K562 (cell line): ENCODE measurements around the gene APOM. TPM values are rescaled to one million over a fixed set of nuclear protein-coding genes. Genes with fewer than 3 reads are reported as not detected.

Experiments used
- EP300 ChIP-seq: IDR thresholded peaks from 2 replicates; pipeline ENCODE4 v1.6.1; 2012; ENCODE audit warnings: low read length, improper control_type of control experiment
- FOXK2 ChIP-seq, 2 experiments: fragments of 450-650 bp; IDR thresholded peaks in 1 of 2; conservative IDR thresholded peaks in 1 of 2; 2 replicates each; pipeline ENCODE4 v1.6.1; 2016; ENCODE audit warnings: low read depth in 2 of 2, mild to moderate bottlenecking in 1 of 2
- POLR2A ChIP-seq: fragments of 450-650 bp; conservative IDR thresholded peaks from 2 replicates; pipeline ENCODE4 v1.6.1; 2016
- POLR2AphosphoS2 ChIP-seq: IDR thresholded peaks from 2 replicates; pipeline ENCODE4 v1.6.1; 2012; ENCODE audit warnings: low read length, improper control_type of control experiment
- RFX7 ChIP-seq: fragments of 250-450 bp; sonication (Bioruptor Pico); IDR thresholded peaks from 2 replicates; pipeline ENCODE4 v1.5.1; 2021; ENCODE audit warnings: mild to moderate bottlenecking
- TAF9B ChIP-seq: fragments of 450-650 bp; IDR thresholded peaks from 2 replicates; pipeline ENCODE4 v1.6.1; 2018; ENCODE audit warnings: mild to moderate bottlenecking; ENCODE audit not compliant: partially characterized antibody
- TGIF2 ChIP-seq: sonication (generic); formaldehyde crosslinking; IDR thresholded peaks from 2 replicates; pipeline ENCODE4 v1.8.1; 2022; ENCODE audit warnings: mild to moderate bottlenecking, missing genetic modification reagents, moderate library complexity
- ZKSCAN8 ChIP-seq: fragments of 200-800 bp; sonication (Bioruptor generic); IDR thresholded peaks from 2 replicates; pipeline ENCODE4 v1.6.1; 2016; ENCODE audit warnings: missing genetic modification characterization, missing compliant biosample characterization
- ZNF445 ChIP-seq: fragments of 250-450 bp; sonication (Bioruptor Pico); IDR thresholded peaks from 2 replicates; pipeline ENCODE4 v1.4.0; 2020; ENCODE audit warnings: low read depth, mild to moderate bottlenecking, moderate library complexity
- ZNF561 ChIP-seq: fragments of 450-650 bp; formaldehyde crosslinking; conservative IDR thresholded peaks from 2 replicates; pipeline ENCODE4 v1.4.0; 2020; ENCODE audit warnings: mild to moderate bottlenecking, moderate library complexity
- polyA plus RNA-seq, 8 experiments: library from polyadenylated mRNA; depleted of rRNA in 4 of 8; stranded (reverse) in 5 of 8; unstranded in 3 of 8; fragments of >200 nt; fragmentation: Nextera tagmentation in 2 of 8; fragmentation: Illumina TruSeq in 1 of 8; extraction: Ambion mirVana in 2 of 8; extraction: Trizol in 1 of 8; gene quantifications; 2 replicates each; pipeline versions ENCODE4 v1.2.1 to v1.2.3, GENCODE V29; 2011 to 2014; ENCODE audit warnings: inconsistent platforms in 1 of 8, missing spikeins in 1 of 8
- total RNA-seq, 7 experiments: library from RNA; depleted of rRNA in 6 of 7; stranded (reverse); fragments of >200 nt in 6 of 7; fragmentation: Illumina TruSeq in 2 of 7; extraction: Trizol in 2 of 7; gene quantifications; 2 replicates each; pipeline versions ENCODE4 v1.2.1 to v1.2.3, GENCODE V29; 2011 to 2021; ENCODE audit warnings: low replicate concordance in 1 of 7
- TF ChIP-seq, protein P1 (sequence below): fragments of 450-650 bp; IDR thresholded peaks from 2 replicates; pipeline ENCODE4 v1.6.1; 2016; ENCODE audit warnings: low read depth
- TF ChIP-seq, protein P2 (sequence below): fragments of 250-450 bp; sonication (Bioruptor Pico); IDR thresholded peaks from 2 replicates; pipeline ENCODE4 v1.9.0; 2021; ENCODE audit warnings: mild to moderate bottlenecking
- TF ChIP-seq, protein P3 (sequence below): sonication (generic); formaldehyde crosslinking; IDR thresholded peaks from 2 replicates; pipeline ENCODE4 v1.8.1; 2023; ENCODE audit warnings: mild to moderate bottlenecking, missing genetic modification reagents, moderate library complexity
- TF ChIP-seq, protein P4 (sequence below), 2 experiments: IDR thresholded peaks; 2 replicates each; pipeline ENCODE4 v1.6.1; 2011; ENCODE audit warnings: borderline replicate concordance in 1 of 2, control low read depth in 1 of 2, low read depth in 1 of 2, low read length in 1 of 2, mild to moderate bottlenecking in 1 of 2, mixed read lengths in 1 of 2, moderate library complexity in 1 of 2; ENCODE audit not compliant: insufficient read depth in 1 of 2, insufficient read length in 1 of 2, poor library complexity in 1 of 2, severe bottlenecking in 1 of 2; ENCODE audit errors: extremely low read depth in 1 of 2
- TF ChIP-seq, protein P5 (sequence below): sonication (generic); formaldehyde crosslinking; IDR thresholded peaks from 2 replicates; pipeline ENCODE4 v1.8.1; 2022; ENCODE audit warnings: missing genetic modification reagents

The APOM gene
- total and polyA plus RNA-seq, 9 of the 15 experiments (the other 6 are each of a cell fraction or from before 2014, with no cell fraction given), result 5.7 to 24.3 (median 10.4) TPM

DNA sequence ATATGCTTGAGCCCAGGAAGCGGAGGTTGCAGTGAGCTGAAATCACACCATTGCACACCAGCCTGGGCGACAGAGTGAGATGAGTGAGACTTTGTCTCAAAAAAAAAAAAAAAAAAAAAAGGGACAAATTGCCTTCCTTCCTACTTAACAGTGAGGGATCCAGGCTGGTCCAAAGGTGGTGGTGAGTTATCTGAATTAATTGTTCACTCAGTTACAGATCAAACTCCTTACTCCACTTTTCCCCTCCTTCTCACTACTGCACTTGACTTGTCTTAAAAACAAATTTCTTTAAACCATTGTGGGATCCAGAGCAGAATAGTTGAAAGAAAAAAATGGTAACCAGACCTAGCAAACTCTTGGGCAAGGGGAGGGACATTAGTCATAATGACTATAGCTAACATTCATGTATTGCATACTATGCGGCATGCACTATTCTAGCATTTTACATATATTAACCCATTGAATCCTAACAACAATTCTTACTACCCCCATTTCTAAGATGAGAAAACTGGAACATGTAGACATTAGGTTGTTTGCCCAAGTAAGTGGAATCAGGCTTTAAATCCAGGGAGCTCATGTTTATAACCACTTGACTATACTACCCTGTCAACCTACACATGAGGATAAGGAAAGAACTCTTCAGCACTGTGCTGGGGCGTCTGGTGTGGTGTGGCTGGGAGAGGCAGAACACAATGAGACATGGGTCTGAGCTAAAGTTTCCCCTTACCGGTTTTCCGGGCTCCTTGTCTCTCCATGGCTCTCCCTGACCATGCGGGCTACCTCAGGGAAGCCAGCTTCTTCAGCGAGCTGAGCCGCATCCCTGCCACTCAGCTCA, 7.6 kb downstream of the APOM start (continued):
- TF ChIP-seq, protein P1, sequence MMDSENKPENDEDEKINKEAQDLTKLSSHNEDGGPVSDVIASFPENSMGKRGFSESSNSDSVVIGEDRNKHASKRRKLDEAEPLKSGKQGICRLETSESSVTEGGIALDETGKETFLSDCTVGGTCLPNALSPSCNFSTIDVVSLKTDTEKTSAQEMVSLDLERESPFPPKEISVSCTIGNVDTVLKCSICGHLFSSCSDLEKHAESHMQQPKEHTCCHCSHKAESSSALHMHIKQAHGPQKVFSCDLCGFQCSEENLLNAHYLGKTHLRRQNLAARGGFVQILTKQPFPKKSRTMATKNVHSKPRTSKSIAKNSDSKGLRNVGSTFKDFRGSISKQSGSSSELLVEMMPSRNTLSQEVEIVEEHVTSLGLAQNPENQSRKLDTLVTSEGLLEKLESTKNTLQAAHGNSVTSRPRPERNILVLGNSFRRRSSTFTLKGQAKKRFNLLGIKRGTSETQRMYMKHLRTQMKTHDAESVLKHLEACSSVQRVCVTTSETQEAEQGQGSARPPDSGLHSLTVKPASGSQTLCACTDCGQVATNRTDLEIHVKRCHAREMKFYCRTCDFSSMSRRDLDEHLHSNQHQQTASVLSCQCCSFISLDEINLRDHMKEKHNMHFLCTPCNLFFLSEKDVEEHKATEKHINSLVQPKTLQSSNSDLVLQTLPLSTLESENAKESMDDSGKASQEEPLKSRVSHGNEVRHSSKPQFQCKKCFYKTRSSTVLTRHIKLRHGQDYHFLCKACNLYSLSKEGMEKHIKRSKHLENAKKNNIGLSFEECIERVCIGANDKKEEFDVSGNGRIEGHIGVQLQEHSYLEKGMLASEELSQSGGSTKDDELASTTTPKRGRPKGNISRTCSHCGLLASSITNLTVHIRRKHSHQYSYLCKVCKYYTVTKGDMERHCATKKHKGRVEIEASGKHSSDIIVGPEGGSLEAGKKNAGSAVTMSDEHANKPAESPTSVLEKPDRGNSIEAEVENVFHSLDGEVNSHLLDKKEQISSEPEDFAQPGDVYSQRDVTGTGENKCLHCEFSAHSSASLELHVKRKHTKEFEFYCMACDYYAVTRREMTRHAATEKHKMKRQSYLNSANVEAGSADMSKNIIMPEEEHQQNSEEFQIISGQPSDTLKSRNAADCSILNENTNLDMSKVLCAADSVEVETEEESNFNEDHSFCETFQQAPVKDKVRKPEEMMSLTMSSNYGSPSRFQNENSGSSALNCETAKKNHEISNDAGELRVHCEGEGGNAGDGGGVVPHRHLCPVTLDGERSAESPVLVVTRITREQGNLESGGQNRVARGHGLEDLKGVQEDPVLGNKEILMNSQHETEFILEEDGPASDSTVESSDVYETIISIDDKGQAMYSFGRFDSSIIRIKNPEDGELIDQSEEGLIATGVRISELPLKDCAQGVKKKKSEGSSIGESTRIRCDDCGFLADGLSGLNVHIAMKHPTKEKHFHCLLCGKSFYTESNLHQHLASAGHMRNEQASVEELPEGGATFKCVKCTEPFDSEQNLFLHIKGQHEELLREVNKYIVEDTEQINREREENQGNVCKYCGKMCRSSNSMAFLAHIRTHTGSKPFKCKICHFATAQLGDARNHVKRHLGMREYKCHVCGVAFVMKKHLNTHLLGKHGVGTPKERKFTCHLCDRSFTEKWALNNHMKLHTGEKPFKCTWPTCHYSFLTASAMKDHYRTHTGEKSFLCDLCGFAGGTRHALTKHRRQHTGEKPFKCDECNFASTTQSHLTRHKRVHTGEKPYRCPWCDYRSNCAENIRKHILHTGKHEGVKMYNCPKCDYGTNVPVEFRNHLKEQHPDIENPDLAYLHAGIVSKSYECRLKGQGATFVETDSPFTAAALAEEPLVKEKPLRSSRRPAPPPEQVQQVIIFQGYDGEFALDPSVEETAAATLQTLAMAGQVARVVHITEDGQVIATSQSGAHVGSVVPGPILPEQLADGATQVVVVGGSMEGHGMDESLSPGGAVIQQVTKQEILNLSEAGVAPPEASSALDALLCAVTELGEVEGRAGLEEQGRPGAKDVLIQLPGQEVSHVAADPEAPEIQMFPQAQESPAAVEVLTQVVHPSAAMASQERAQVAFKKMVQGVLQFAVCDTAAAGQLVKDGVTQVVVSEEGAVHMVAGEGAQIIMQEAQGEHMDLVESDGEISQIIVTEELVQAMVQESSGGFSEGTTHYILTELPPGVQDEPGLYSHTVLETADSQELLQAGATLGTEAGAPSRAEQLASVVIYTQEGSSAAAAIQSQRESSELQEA, result no peak
- TF ChIP-seq TAF9B, result no peak
- no peak for TF ChIP-seq EP300
- TF ChIP-seq, protein P2, sequence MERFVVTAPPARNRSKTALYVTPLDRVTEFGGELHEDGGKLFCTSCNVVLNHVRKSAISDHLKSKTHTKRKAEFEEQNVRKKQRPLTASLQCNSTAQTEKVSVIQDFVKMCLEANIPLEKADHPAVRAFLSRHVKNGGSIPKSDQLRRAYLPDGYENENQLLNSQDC, result 0 out of 2 replicates have a peak, but pooled peaks have one; percentile 31
- TF ChIP-seq ZNF561 (CRISPR knock-in tag), result no peak
- TF ChIP-seq POLR2AphosphoS2, result no peak
- TF ChIP-seq TGIF2, result no peak
- TF ChIP-seq ZNF445, result no peak
- TF ChIP-seq, protein P3, sequence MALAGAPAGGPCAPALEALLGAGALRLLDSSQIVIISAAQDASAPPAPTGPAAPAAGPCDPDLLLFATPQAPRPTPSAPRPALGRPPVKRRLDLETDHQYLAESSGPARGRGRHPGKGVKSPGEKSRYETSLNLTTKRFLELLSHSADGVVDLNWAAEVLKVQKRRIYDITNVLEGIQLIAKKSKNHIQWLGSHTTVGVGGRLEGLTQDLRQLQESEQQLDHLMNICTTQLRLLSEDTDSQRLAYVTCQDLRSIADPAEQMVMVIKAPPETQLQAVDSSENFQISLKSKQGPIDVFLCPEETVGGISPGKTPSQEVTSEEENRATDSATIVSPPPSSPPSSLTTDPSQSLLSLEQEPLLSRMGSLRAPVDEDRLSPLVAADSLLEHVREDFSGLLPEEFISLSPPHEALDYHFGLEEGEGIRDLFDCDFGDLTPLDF, result peak; percentile 11; the same call in 1 of the 2 replicates
- TF ChIP-seq, protein P4, sequence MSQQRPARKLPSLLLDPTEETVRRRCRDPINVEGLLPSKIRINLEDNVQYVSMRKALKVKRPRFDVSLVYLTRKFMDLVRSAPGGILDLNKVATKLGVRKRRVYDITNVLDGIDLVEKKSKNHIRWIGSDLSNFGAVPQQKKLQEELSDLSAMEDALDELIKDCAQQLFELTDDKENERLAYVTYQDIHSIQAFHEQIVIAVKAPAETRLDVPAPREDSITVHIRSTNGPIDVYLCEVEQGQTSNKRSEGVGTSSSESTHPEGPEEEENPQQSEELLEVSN (IDR thresholded peaks at IDR 0.05; ENCODE audit: borderline replicate concordance in 1 of 2, extremely low read depth in 1 of 2, insufficient read depth in 1 of 2, insufficient read length in 1 of 2, low read depth in 1 of 2, low read length in 1 of 2, poor library complexity in 1 of 2, severe bottlenecking in 1 of 2), result no peak
- no peak for TF ChIP-seq RFX7 (CRISPR knock-in tag)
- TF ChIP-seq, protein P5, sequence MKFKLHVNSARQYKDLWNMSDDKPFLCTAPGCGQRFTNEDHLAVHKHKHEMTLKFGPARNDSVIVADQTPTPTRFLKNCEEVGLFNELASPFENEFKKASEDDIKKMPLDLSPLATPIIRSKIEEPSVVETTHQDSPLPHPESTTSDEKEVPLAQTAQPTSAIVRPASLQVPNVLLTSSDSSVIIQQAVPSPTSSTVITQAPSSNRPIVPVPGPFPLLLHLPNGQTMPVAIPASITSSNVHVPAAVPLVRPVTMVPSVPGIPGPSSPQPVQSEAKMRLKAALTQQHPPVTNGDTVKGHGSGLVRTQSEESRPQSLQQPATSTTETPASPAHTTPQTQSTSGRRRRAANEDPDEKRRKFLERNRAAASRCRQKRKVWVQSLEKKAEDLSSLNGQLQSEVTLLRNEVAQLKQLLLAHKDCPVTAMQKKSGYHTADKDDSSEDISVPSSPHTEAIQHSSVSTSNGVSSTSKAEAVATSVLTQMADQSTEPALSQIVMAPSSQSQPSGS, result no peak
- no peak for TF ChIP-seq POLR2A
- TF ChIP-seq FOXK2 (conservative IDR thresholded peaks at IDR 0.05 in 1 of 2, IDR thresholded peaks at IDR 0.05 in 1 of 2; ENCODE audit: low read depth in 2 of 2), result no peak
- no peak for TF ChIP-seq ZKSCAN8 (CRISPR knock-in tag)
